HFF-Myc (cell line): Measurements from ENCODE around the gene PELI2.

Source experiments
- DNase-seq: peaks from one replicate; pipeline ENCODE4 v3.0.0-alpha.2; 2011; ENCODE audit warnings: low read depth; ENCODE audit errors: extremely low read depth
- H3K4me3 ChIP-seq: replicated peaks from 2 replicates; pipeline ENCODE4 v1.5.1; 2011; ENCODE audit warnings: low read depth, mild to moderate bottlenecking, control low read depth, low read length
- TF ChIP-seq, protein P1 (sequence below): IDR thresholded peaks from 2 replicates; pipeline ENCODE4 v1.5.1; 2012; ENCODE audit warnings: mild to moderate bottlenecking, low read depth, low read length, control low read depth; ENCODE audit errors: missing control alignments

The PELI2 gene

DNA sequence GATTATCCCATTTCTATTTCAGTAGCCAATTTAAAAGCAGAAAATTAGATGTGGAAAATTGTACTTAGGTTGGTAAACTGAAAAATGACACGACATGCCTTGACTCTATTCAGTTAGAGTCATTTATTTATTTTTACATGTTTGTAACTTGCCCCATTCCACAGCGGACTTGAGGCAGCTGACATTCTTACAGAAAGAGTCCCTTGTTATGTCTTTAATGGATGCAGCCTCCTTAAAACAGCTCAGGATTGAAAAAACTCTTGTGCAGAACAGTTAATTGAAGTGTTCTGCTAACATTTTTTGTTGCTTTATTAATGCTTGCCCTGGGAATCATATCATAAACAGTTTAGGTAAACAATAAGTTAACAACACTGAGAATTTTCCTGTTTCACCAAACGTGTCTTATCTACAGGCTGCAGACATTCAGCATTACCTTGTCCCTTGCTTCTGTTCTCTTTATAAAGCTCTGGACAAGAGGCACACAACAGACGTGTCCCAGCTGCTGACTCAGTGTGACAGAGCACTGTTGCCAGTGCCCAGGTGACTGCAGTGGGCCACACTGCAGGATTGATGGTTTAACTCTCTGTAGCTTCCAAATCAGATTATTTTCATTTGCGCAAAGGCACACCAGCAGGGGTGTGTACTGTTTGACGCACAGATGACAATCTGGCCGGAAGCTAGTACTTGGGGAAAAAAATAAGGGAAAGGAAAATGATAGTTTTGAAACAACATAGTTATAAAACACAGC is 101.6 kb downstream of the PELI2 start:
- H3K4me3 ChIP-seq, result no peak overlapping the region
- no peak for DNase-seq
- TF ChIP-seq, protein P1, sequence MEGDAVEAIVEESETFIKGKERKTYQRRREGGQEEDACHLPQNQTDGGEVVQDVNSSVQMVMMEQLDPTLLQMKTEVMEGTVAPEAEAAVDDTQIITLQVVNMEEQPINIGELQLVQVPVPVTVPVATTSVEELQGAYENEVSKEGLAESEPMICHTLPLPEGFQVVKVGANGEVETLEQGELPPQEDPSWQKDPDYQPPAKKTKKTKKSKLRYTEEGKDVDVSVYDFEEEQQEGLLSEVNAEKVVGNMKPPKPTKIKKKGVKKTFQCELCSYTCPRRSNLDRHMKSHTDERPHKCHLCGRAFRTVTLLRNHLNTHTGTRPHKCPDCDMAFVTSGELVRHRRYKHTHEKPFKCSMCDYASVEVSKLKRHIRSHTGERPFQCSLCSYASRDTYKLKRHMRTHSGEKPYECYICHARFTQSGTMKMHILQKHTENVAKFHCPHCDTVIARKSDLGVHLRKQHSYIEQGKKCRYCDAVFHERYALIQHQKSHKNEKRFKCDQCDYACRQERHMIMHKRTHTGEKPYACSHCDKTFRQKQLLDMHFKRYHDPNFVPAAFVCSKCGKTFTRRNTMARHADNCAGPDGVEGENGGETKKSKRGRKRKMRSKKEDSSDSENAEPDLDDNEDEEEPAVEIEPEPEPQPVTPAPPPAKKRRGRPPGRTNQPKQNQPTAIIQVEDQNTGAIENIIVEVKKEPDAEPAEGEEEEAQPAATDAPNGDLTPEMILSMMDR, result no peak

- TF ChIP-seq, protein P1, result no peak
- H3K4me3 ChIP-seq, result no peak overlapping the region
- no peak for DNase-seq
Observed at GRCh38 chr14:56221382-56222128, 103.3 kb downstream of the PELI2 start.

DNA sequence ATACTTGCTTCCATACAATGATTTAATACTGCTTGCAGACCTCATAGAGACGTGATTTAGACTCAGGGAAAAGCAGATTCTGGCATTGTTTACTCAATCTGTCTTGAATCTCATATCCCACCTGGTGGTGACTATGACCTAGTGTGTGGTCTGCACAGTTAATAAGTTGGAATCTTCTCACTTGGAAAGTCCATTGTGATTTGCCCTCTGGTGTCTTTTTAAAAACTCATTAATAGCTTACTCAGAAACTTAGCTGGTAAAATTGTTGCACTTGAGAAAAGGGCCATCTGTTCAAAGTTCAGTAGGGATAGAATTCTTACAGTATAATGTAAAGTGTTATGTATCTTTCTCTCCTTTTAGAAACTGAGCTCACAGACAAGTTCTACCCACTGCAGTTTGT is 106.0 kb downstream of the PELI2 start:
- no peak for DNase-seq
- TF ChIP-seq, protein P1, result no peak
- no peak overlapping the region for H3K4me3 ChIP-seq

DNA sequence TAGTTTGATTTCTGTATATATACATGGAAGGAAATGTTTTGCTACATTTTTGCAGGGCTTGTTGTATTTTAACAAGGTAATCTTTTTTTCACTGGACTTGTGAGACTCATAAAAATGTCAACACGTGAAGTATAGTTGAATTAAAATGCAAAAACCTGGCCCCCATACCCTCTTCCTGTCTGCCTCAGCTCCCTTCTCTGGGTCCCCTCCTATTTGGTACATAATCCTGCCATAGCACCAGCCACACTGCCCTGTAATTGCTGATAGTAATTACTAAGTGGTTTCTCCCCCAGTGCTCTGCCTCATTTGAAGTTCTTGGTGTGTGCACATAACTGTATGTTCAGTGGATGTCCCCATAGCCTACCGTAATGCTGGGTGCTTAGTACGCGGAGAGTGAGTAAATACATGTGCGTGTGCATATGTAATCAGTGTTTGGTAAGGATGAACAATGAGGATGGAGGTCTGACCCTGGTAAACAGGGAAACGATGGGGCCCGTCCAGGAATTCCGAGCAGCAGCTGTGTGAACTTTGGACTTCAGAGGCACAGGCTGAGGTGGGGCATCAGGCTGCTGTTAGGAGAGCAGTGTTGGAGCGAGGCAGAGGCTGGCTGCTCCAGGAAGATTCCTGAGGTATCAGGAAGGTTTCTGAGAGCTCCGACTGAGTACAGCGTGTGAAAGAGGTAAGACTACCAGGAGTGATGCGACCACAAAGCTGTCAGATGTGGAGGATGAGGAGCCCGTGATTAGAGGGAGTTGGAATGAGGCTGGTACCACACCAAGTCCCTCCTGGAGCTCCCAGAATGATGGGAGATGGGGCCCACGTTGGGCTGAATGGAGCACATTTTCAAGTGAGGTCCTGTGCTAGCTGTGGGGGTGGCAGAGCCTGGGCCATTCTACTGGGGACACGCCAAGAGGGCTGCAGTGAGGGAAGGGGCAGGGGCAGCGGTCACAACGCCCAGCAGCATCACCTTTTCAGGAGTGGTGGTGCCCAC is 106.8 kb downstream of the PELI2 start:
- no peak overlapping the region for H3K4me3 ChIP-seq
- TF ChIP-seq, protein P1, result no peak
- DNase-seq, result no peak

GRCh38 chr14:56235388-56235787 is 117.2 kb downstream of the PELI2 start:
- TF ChIP-seq, protein P1, result no peak
- H3K4me3 ChIP-seq, result no peak overlapping the region
- DNase-seq, result no peak

DNA sequence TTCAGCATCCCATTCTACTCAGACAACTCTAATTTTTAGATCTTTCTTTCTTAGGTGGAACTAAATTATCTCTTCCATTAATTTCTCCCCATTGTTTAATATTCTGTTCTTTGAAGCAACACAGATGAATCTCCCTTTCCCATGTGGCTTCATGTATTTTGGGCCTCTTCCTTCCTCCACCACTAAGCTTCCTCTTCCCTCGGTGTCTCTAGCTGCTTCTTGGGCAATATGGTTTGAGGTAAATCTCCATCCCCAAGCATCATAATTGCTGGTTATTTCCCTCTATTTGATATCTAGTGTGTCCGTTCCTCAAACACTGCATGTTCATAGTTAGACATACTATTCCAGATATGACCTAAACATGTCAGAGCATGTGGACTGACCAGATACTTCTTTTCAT is 119.2 kb downstream of the PELI2 start:
- no peak for DNase-seq
- TF ChIP-seq, protein P1, result no peak
- H3K4me3 ChIP-seq, result no peak overlapping the region
